ENCODE measurements around the gene GALNT15.

- TF ChIP-seq POLR2A (IDR thresholded peaks at IDR 0.05) (no peak), CTCF (IDR thresholded peaks at IDR 0.05) (no peak)
These were observed 23.4 kb upstream of the GALNT15 start for GRCh38 chr3:16151109-16151508.

Measured in heart left ventricle (tissue), 13 donors.